Measurements from ENCODE around the gene PARS2.

PARS2 gene

GRCh38 chr1:54764133-54764921, at the start of gene PARS2:
TSS of gene PARS2 (minus strand) at chr1:54764523. CDS start at chr1:54759161, 5,362 bp downstream.
- DNase-seq: peak; percentile 99

- DNase-seq: no peak
Observed at GRCh38 chr1:54814126-54814498, 49.8 kb upstream of the PARS2 start.

GRCh38 chr1:54813485-54814125, 49.3 kb upstream of the PARS2 start:
- DNase-seq: no peak

- no peak for DNase-seq
Observed at GRCh38 chr1:54812801-54813484, 48.6 kb upstream of the PARS2 start.

GRCh38 chr1:54811739-54812655, 47.7 kb upstream of the PARS2 start:
- DNase-seq: no peak

- no peak for DNase-seq
Observed at GRCh38 chr1:54811066-54811465, 46.7 kb upstream of the PARS2 start.

GRCh38 chr1:54810153-54810942, 46.0 kb upstream of the PARS2 start:
- DNase-seq: peak; percentile 31

- DNase-seq: no peak
Observed at GRCh38 chr1:54809496-54810074, 45.3 kb upstream of the PARS2 start.

- no peak for DNase-seq
Observed at GRCh38 chr1:54808443-54809207, 44.3 kb upstream of the PARS2 start.

- DNase-seq: no peak
Observed at GRCh38 chr1:54807756-54808155, 43.4 kb upstream of the PARS2 start.

- DNase-seq: no peak
Observed at GRCh38 chr1:54806931-54807611, 42.7 kb upstream of the PARS2 start.

- no peak for DNase-seq
Observed at GRCh38 chr1:54805981-54806381, 41.7 kb upstream of the PARS2 start.

- no peak for DNase-seq
Observed at GRCh38 chr1:54805466-54805865, 41.1 kb upstream of the PARS2 start.

- DNase-seq: no peak
Observed at GRCh38 chr1:54804471-54805132, 40.3 kb upstream of the PARS2 start.

GRCh38 chr1:54803761-54804470, 39.6 kb upstream of the PARS2 start:
- DNase-seq: no peak

GRCh38 chr1:54800899-54801759, 36.8 kb upstream of the PARS2 start, which contains the start of gene TTC22:
TSS of gene TTC22 (minus strand) at chr1:54801323. CDS start at chr1:54801163, 160 bp downstream.
- DNase-seq: no peak

GRCh38 chr1:54800041-54800898, 35.9 kb upstream of the PARS2 start:
- DNase-seq: no peak

Measured in amniotic stem cell (primary cell).